Activated B cell treated with CpG ODN at 0.5 μM for 24 hours (primary cell): ENCODE data around the gene KCNN3. TPM values are rescaled to one million over a fixed set of nuclear protein-coding genes. Genes with fewer than 3 reads are reported as not detected.
"Not testable (repeated sequence)": the region's sequence is repeated elsewhere in the genome, so short reads cannot be mapped to it uniquely, and the experiment has no call there.

Experiments used
- ATAC-seq: fragments of 200-7000 bp; cut with Tn5 transposase; one replicate; pipeline ENCODE4 v1.10.0; 2021; ENCODE audit warnings: low read depth, mild to moderate bottlenecking, moderate library complexity
- CTCF ChIA-PET: fragments of 350-600 bp; sonication (Branson Sonifier 250); formaldehyde crosslinking; loops from one replicate; lab custom pipeline; 2021; ENCODE audit warnings: antibody characterized with exemption; lab: Charles Lee
- POLR2A ChIA-PET: fragments of 350-600 bp; sonication (Branson Sonifier 250); formaldehyde crosslinking; loops from one replicate; lab custom pipeline; 2021; ENCODE audit warnings: antibody characterized with exemption; lab: Charles Lee
- DNase-seq: peaks from one replicate; pipeline ENCODE4 v3.0.0; 2022
- H3K27ac Mint-ChIP-seq: one replicate; pipeline ENCODE4 v1.8.0; 2020; ENCODE audit warnings: mixed read lengths
- H3K27me3 Mint-ChIP-seq: one replicate; pipeline ENCODE4 v1.8.0; 2021; ENCODE audit warnings: mixed read lengths
- H3K36me3 Mint-ChIP-seq: one replicate; pipeline ENCODE4 v1.8.0; 2021; ENCODE audit warnings: low read depth, mixed read lengths
- H3K4me1 Mint-ChIP-seq: one replicate; pipeline ENCODE4 v1.8.0; 2021; ENCODE audit warnings: mixed read lengths
- H3K4me3 Mint-ChIP-seq: one replicate; pipeline ENCODE4 v1.8.0; 2020; ENCODE audit warnings: mild to moderate bottlenecking, mixed read lengths
- H3K9me3 Mint-ChIP-seq: one replicate; pipeline ENCODE4 v1.8.0; 2020; ENCODE audit warnings: mixed read lengths
- intact Hi-C: fragments of 100-400 bp; cut with micrococcal nuclease; formaldehyde crosslinking; loops from one replicate; pipeline ENCODE4 v1.15.1; 2024
- total RNA-seq: library from RNA; stranded (reverse); gene quantifications from 2 replicates; pipeline ENCODE4 v1.2.3, GENCODE V29; 2022
- TF ChIP-seq, protein P1 (sequence below): fragments of 200-600 bp; IDR thresholded peaks from one replicate; pipeline ENCODE4 v1.8.0; 2022; ENCODE audit warnings: antibody characterized with exemption, mild to moderate bottlenecking

Gene KCNN3
- total RNA-seq, 1 donor from 2014 or later = 1.1 TPM

DNA sequence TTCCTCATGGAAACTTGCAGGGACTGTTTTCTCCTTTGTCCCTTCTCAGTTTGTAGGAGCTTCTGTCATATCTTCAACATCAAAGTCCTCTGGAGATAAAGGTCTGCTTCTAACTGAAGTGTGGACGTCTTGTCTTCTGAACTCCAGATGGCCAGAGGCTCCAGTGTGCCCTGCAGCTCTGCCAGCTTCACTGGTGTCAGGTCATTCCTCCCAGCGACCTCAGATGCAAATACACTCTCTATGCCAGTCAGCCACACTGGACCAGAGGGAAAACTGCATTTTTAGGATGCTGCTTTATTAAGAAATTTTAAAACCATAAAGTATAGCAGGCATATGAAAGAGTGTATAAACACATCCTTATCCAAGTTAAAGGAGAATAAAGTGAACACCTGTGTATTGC is 183.6 kb downstream of the KCNN3 start:
- Mint-ChIP-seq H3K4me3 (no peak overlapping the region), H3K27ac (no peak overlapping the region), H3K27me3 (peaks cover 16% of the 10 kb centered on the region), H3K36me3 (no peaks in the 10 kb centered on the region), H3K9me3 (no peaks in the 10 kb centered on the region), H3K4me1 (no peaks in the 10 kb centered on the region)
- no peak for ATAC-seq
- ChIA-PET CTCF (no interaction called here), POLR2A (interaction anchor here (0.5 kb wide), 1 partner anchor 287 kb away, joined by 3 read pairs; no protein-coding TSS in a partner anchor)
- TF ChIP-seq, protein P1, sequence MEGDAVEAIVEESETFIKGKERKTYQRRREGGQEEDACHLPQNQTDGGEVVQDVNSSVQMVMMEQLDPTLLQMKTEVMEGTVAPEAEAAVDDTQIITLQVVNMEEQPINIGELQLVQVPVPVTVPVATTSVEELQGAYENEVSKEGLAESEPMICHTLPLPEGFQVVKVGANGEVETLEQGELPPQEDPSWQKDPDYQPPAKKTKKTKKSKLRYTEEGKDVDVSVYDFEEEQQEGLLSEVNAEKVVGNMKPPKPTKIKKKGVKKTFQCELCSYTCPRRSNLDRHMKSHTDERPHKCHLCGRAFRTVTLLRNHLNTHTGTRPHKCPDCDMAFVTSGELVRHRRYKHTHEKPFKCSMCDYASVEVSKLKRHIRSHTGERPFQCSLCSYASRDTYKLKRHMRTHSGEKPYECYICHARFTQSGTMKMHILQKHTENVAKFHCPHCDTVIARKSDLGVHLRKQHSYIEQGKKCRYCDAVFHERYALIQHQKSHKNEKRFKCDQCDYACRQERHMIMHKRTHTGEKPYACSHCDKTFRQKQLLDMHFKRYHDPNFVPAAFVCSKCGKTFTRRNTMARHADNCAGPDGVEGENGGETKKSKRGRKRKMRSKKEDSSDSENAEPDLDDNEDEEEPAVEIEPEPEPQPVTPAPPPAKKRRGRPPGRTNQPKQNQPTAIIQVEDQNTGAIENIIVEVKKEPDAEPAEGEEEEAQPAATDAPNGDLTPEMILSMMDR = no peak
- intact Hi-C loops = no loop called here
- no peak for DNase-seq

DNA sequence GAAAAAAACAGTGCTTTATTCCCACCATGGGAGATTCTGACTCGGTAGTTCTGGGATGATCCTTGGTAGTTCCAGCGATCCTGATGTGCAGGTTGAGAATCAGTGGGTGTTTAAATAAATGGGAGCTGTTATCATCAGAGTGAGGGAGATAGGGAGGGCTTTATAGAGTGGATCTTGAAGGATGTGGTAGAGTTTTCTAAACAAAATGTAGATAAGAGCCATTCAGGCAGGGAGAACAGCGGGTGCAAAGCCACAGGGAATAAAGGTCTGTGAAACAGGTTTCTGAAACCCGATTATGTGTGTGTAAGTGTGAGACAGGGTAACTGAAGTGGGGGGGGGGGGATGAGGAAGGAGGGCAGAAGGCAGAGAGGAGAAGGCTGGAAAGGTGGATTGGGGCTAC is 186.3 kb downstream of the KCNN3 start:
- ChIA-PET POLR2A (no interaction called here), CTCF (no interaction called here)
- Mint-ChIP-seq H3K27me3 (peaks cover 21% of the 10 kb centered on the region), H3K9me3 (no peaks in the 10 kb centered on the region), H3K4me1 (no peaks in the 10 kb centered on the region), H3K27ac (no peak overlapping the region), H3K36me3 (no peaks in the 10 kb centered on the region), H3K4me3 (no peak overlapping the region)
- intact Hi-C loops = no loop called here
- no peak for DNase-seq
- TF ChIP-seq, protein P1 = no peak
- no peak for ATAC-seq

DNA sequence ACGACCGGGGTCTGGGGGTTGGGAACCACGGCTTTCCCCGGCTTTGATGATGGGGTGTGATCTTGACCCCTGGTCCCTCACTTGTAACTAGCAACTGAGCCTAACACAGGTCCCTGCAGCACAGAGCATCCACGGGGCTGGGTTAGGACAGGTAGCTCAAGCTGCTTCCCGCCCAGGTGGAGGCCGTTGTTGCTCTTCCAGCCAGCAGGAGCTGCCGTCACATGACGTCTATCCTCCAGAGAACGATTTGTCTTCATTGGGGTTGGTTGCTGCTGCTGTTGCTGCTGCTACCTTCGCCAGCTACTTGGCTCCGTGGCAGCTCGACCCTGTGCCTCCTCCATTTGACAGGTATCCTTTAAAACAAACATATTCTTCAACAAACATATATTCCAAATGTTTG is 187.8 kb downstream of the KCNN3 start:
- Mint-ChIP-seq H3K36me3 (no peaks in the 10 kb centered on the region), H3K9me3 (no peaks in the 10 kb centered on the region), H3K4me1 (no peaks in the 10 kb centered on the region), H3K27me3 (peaks cover 22% of the 10 kb centered on the region), H3K4me3 (no peak overlapping the region), H3K27ac (no peak overlapping the region)
- TF ChIP-seq, protein P1 = no peak
- ChIA-PET POLR2A (no interaction called here), CTCF (no interaction called here)
- DNase-seq (no peak), ATAC-seq (no peak)
- intact Hi-C loops = no loop called here

DNA sequence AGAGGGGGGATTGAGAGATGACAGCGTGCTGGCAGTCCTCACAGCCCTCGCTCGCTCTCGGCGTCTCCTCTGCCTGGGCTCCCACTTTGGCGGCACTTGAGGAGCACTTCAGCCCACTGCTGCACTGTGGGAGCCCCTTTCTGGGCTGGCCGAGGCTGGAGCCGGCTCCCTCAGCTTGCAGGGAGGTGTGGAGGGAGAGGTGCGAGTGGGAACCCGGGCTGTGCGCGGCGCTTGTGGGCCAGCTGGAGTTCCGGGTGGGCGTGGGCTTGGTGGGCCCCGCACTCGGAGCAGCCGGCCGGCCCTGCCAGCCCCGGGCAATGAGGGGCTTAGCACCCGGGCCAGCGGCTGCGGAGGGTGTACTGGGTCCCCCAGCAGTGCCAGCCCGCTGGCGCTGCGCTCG is 192.2 kb downstream of the KCNN3 start:
- H3K4me3 Mint-ChIP-seq, H3K27ac Mint-ChIP-seq, H3K9me3 Mint-ChIP-seq, DNase-seq, POLR2A ChIA-PET, H3K4me1 Mint-ChIP-seq, H3K36me3 Mint-ChIP-seq, CTCF ChIA-PET, ATAC-seq, intact Hi-C loops: not testable (repeated sequence)
- H3K27me3 Mint-ChIP-seq = peaks cover 16% of the 10 kb centered on the region

DNA sequence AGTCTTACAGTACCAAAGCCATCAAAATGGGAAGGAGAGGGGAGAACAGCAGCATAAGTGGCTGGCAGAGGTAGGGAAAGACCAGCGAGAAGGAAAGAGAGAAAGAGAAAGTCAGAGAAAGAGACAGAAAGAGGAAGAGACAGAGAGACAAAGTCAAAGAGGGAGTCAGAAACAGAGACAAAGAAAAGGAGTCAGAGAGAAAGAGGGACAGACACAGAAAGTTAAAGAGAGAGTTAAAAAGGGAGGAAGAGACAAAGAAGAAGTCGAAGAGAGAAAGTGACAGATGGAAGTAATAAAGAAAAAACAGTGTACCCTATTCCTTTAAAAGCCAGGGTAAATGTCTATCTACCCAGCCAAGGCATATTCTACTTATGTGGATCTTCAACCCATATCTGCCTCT is 193.2 kb downstream of the KCNN3 start:
- H3K36me3 Mint-ChIP-seq, H3K9me3 Mint-ChIP-seq, H3K27ac Mint-ChIP-seq, DNase-seq, H3K4me1 Mint-ChIP-seq, POLR2A ChIA-PET, ATAC-seq, CTCF ChIA-PET, intact Hi-C loops, H3K27me3 Mint-ChIP-seq, H3K4me3 Mint-ChIP-seq: not testable (repeated sequence)

DNA sequence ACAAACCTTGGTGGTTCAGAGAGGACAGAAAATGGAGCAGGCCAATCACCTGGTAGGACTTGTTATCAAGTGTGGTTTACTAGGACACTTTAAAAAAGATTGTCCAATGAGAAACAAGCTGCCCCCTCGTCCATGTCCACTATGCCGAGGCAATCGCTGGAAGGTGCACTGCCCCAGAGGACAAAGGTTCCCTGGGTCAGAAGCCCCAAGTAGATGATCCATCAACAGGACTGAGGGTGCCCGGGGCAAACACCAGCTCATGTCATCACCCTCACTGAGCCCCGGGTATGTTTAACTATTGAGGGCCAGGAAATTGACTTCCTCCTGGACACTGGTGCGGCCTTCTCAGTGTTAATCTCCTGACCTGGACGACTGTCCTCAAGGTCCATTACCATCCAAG is 195.6 kb downstream of the KCNN3 start:
- H3K4me1 Mint-ChIP-seq, H3K9me3 Mint-ChIP-seq, H3K27me3 Mint-ChIP-seq, ATAC-seq, CTCF ChIA-PET, H3K4me3 Mint-ChIP-seq, H3K27ac Mint-ChIP-seq, H3K36me3 Mint-ChIP-seq, DNase-seq, intact Hi-C loops, POLR2A ChIA-PET: not testable (repeated sequence)

DNA sequence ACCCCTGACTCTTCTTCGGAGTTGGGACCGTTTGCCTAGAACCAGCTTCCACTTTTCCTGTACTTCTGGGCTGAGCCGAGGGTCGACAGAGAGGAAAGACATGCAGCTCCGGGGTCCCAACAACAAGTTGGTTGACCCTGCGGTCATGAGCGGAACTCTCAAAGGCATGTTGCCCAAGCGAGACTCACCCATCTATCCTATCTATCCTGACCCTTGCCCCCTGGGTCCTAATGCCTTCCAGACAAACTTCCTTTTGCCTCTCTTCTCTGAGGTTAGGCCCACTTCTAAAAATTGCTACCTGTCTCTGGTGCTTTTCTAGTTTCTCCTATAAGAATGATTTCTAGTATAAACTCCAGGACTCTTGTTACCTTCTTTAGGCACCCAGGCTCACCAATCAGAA is 197.8 kb downstream of the KCNN3 start:
- intact Hi-C loops, H3K27me3 Mint-ChIP-seq, H3K36me3 Mint-ChIP-seq, H3K4me1 Mint-ChIP-seq, H3K4me3 Mint-ChIP-seq, ATAC-seq, POLR2A ChIA-PET, H3K9me3 Mint-ChIP-seq, CTCF ChIA-PET, DNase-seq, H3K27ac Mint-ChIP-seq: not testable (repeated sequence)

DNA sequence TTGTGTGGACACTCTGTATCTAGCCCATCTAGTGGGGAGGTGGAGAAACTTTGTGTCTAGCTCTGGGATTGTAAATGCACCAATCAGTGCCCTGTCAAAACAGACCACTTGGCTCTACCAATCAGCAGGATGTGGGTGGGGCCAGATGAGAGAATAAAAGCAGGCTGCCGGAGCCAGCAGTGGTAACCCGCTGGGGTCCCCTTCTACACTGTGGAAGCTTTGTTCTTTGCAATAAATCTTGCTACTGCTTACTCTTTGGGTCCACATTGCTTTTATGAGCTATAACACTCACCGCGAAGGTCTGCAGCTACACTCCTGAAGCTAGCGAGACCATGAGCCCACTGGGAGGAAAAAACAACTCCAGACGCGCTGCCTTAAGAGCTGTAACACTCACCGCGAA is 198.7 kb downstream of the KCNN3 start:
- intact Hi-C loops, POLR2A ChIA-PET: not testable (repeated sequence)
- CTCF ChIA-PET = interaction anchor here (1.0 kb wide), 1 partner anchor 207 kb away, joined by 3 read pairs; no protein-coding TSS in a partner anchor

DNA sequence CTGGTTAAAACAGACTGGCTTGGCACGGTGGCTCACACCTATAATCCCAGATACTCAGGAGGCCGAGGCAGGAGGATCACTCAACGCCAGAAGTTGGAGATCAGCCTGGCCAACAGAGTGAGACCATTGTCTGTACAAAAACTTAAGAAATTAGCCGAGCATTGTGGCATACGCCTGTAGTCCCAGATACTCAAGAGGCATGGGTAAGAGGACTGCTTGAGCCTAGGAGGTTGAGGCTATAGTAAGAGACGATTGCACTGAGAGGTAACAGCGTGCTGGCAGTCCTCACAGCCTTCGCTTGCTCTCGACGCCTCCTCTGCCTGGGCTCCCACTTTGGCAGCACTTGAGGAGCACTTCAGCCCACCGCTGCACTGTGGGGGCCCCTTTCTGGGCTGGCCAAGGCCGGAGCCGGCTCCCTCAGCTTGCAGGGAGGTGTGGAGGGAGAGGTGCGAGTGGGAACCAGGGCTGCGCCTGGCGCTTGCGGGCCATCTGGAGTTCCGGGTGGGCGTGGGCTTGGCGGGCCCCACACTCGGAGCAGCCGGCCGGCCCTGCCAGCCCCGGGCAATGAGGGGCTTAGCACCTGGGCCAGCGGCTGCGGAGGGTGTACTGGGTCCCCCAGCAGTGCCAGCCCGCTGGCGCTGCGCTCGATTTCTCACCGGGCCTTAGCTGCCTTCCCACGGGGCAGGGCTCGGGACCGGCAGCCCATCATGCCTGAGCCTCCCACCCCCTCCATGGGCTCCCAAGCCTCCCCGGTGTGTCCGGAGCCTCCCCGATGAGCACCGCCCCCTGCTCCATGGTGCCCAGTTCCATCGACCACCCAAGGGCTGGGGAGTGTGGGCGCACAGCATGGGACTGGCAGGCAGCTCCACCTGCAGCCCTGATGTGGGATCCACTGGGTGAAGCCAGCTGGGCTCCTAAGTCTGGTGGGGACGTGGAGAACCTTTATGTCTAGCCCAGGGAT is 199.5 kb downstream of the KCNN3 start:
- H3K27me3 Mint-ChIP-seq, ATAC-seq, H3K4me1 Mint-ChIP-seq, H3K9me3 Mint-ChIP-seq, DNase-seq, POLR2A ChIA-PET, H3K27ac Mint-ChIP-seq, intact Hi-C loops, H3K4me3 Mint-ChIP-seq, H3K36me3 Mint-ChIP-seq: not testable (repeated sequence)
- CTCF ChIA-PET = interaction anchor here (0.8 to 1.7 kb wide), 5 partner anchors 111 to 390 kb away, joined by 3 to 22 read pairs (median 4); no protein-coding TSS in a partner anchor

More for the DNA sequence above, 198.7 kb downstream of the KCNN3 start:
- H3K9me3 Mint-ChIP-seq, H3K27me3 Mint-ChIP-seq, DNase-seq, H3K4me3 Mint-ChIP-seq, H3K4me1 Mint-ChIP-seq, H3K36me3 Mint-ChIP-seq, H3K27ac Mint-ChIP-seq, ATAC-seq: not testable (repeated sequence)
